HepG2 (cell line): Measurements from ENCODE around the gene ARFGAP1. TPM values are rescaled to one million over a fixed set of nuclear protein-coding genes. Genes with fewer than 3 reads are reported as not detected.

Experiments
- GRHL1 ChIP-seq: sonication (generic); formaldehyde crosslinking; conservative IDR thresholded peaks from 2 replicates; pipeline ENCODE4 v1.8.0; 2022; ENCODE audit warnings: missing genetic modification reagents
- HNRNPH1 ChIP-seq: fragments of 200-400 bp; formaldehyde crosslinking; optimal IDR thresholded peaks from 2 replicates; pipeline ENCODE3; 2017; ENCODE audit warnings: mild to moderate bottlenecking, low read depth, low read length
- LRRFIP1 ChIP-seq: sonication (generic); formaldehyde crosslinking; conservative IDR thresholded peaks from 2 replicates; pipeline ENCODE4 v1.4.0; 2020; ENCODE audit warnings: missing genetic modification reagents
- NR2F2 ChIP-seq: IDR thresholded peaks from 2 replicates; pipeline ENCODE4 v1.6.1; 2012; ENCODE audit warnings: low read depth, inconsistent platforms, borderline replicate concordance
- SSRP1 ChIP-seq: IDR thresholded peaks from 2 replicates; pipeline ENCODE4 v1.6.1; 2016; ENCODE audit warnings: control low read depth
- TSC22D2 ChIP-seq: sonication (generic); formaldehyde crosslinking; IDR thresholded peaks from 2 replicates; pipeline ENCODE4 v1.5.1; 2020; ENCODE audit warnings: missing genetic modification reagents, mild to moderate bottlenecking, borderline replicate concordance
- ZBTB40 ChIP-seq, 2 experiments: fragments of 450-650 bp in 1 of 2; sonication (generic) in 1 of 2; formaldehyde crosslinking in 1 of 2; IDR thresholded peaks; 2 replicates each; pipeline versions ENCODE4 v1.6.1 to v1.8.0; 2016 to 2022; ENCODE audit warnings: antibody characterized with exemption in 1 of 2, mild to moderate bottlenecking in 1 of 2, missing genetic modification reagents in 1 of 2
- ZGPAT ChIP-seq: IDR thresholded peaks from 2 replicates; pipeline ENCODE4 v1.6.1; 2016; ENCODE audit warnings: mild to moderate bottlenecking
- ZNF34 ChIP-seq: sonication (generic); formaldehyde crosslinking; IDR thresholded peaks from 2 replicates; pipeline ENCODE4 v1.4.0; 2020; ENCODE audit warnings: mild to moderate bottlenecking, missing genetic modification reagents, borderline replicate concordance
- ZNF546 ChIP-seq: sonication (generic); formaldehyde crosslinking; conservative IDR thresholded peaks from 2 replicates; pipeline ENCODE4 v1.8.1; 2023; ENCODE audit warnings: mild to moderate bottlenecking, missing genetic modification reagents
- ZNF567 ChIP-seq: sonication (generic); formaldehyde crosslinking; IDR thresholded peaks from 2 replicates; pipeline ENCODE4 v1.8.1; 2023; ENCODE audit warnings: mild to moderate bottlenecking, missing genetic modification reagents, borderline replicate concordance
- polyA plus RNA-seq, 8 experiments: library from polyadenylated mRNA; depleted of rRNA in 3 of 8; stranded (reverse) in 7 of 8; unstranded in 1 of 8; fragments of >200 nt; fragmentation: Illumina TruSeq in 4 of 8; extraction: Trizol in 4 of 8; gene quantifications; 2 replicates each; pipeline versions ENCODE4 v1.2.1 to v1.2.3, GENCODE V29; 2011 to 2016; ENCODE audit warnings: low read depth in 4 of 8, missing spikeins in 1 of 8, mixed read lengths in 1 of 8; ENCODE audit not compliant: insufficient read depth in 1 of 8
- total RNA-seq, 5 experiments: library from RNA; depleted of rRNA; stranded (reverse); fragments of >200 nt; fragmentation: Illumina TruSeq; extraction: Trizol; gene quantifications; 2 replicates each; pipeline ENCODE4 v1.2.3, GENCODE V29; 2016; ENCODE audit warnings: low read depth in 1 of 5

ARFGAP1 gene
- total and polyA plus RNA-seq, 2 of the 13 experiments (the other 11 are each of a cell fraction or from before 2014, with no cell fraction given) = 132 TPM

- TF ChIP-seq GRHL1 (CRISPR knock-in tag) = no peak
- TF ChIP-seq TSC22D2 = no peak
- TF ChIP-seq ZNF34 (CRISPR knock-in tag) = no peak
- no peak for TF ChIP-seq LRRFIP1
- TF ChIP-seq ZGPAT (CRISPR knock-in tag) = peak; percentile 43; the same call in 1 of the 2 replicates
- no peak for TF ChIP-seq HNRNPH1
- 0 out of 2 replicates have a peak, but pooled peaks have one; percentile 41 for TF ChIP-seq NR2F2
- TF ChIP-seq SSRP1 (CRISPR knock-in tag) = no peak
- TF ChIP-seq ZBTB40 (IDR thresholded peaks at IDR 0.05) = no peak
- no peak for TF ChIP-seq ZBTB40 (CRISPR knock-in tag; IDR thresholded peaks at IDR 0.05)
- peak; percentile 51; the same call in 1 of the 2 replicates for TF ChIP-seq ZNF567 (CRISPR knock-in tag)
- no peak for TF ChIP-seq ZNF546 (CRISPR knock-in tag)
These were observed 18.3 kb downstream of the ARFGAP1 start (continued) for GRCh38 chr20:63290677-63291472.
